ENCODE measurements around the gene ZCCHC10.
"Not testable (repeated sequence)": the region's sequence is repeated elsewhere in the genome, so short reads cannot be mapped to it uniquely, and the experiment has no call there.

ZCCHC10 gene

GRCh38 chr5:133051542-133052316 is 25.4 kb upstream of the ZCCHC10 start, which contains the start of gene HSPA4:
Gene HSPA4, plus strand, starts transcription at chr5:133052013. Its CDS starts 238 bp downstream, at chr5:133052251.
- Mint-ChIP-seq H3K27ac (peak within 1 kb of the TSS; percentile 99), H3K36me3 (peaks cover 2% of the 10 kb centered on the region), H3K4me1 (peaks cover 22% of the 10 kb centered on the region), H3K27me3 (no peaks in the 10 kb centered on the region), H3K4me3 (peak within 1 kb of the TSS; percentile 97), H3K9me3 (no peaks in the 10 kb centered on the region)
- DNase-seq (ENCODE audit: low spot score in 2 of 2) (peak; percentile 94 to 95), ATAC-seq (ENCODE audit: low read depth) (peak; percentile 82)

GRCh38 chr5:133051061-133051541 is 24.8 kb upstream of the ZCCHC10 start:
- peaks cover 2% of the 10 kb centered on the region for H3K36me3 Mint-ChIP-seq
- DNase-seq (ENCODE audit: low spot score in 2 of 2): no peak
- H3K9me3 Mint-ChIP-seq: no peaks in the 10 kb centered on the region
- H3K4me1 Mint-ChIP-seq: peaks cover 25% of the 10 kb centered on the region
- no peaks in the 10 kb centered on the region for H3K27me3 Mint-ChIP-seq
- ATAC-seq (ENCODE audit: low read depth): no peak
- peak overlapping the region; percentile 97 for H3K4me3 Mint-ChIP-seq
- H3K27ac Mint-ChIP-seq: peak overlapping the region; percentile 99

GRCh38 chr5:133050521-133050920 is 24.2 kb upstream of the ZCCHC10 start:
- DNase-seq (ENCODE audit: low spot score in 2 of 2) (no peak), ATAC-seq (ENCODE audit: low read depth) (no peak)
- peak overlapping the region; percentile 97 for H3K4me3 Mint-ChIP-seq
- no peaks in the 10 kb centered on the region for H3K27me3 Mint-ChIP-seq
- peaks cover 22% of the 10 kb centered on the region for H3K4me1 Mint-ChIP-seq
- no peaks in the 10 kb centered on the region for H3K9me3 Mint-ChIP-seq
- no peaks in the 10 kb centered on the region for H3K36me3 Mint-ChIP-seq
- peak overlapping the region; percentile 99 for H3K27ac Mint-ChIP-seq

- no peak overlapping the region for H3K4me3 Mint-ChIP-seq
- no peaks in the 10 kb centered on the region for H3K9me3 Mint-ChIP-seq
- H3K27ac Mint-ChIP-seq: peak overlapping the region; percentile 41
- no peaks in the 10 kb centered on the region for H3K36me3 Mint-ChIP-seq
- ATAC-seq (ENCODE audit: low read depth) (no peak), DNase-seq (ENCODE audit: low spot score in 2 of 2) (no peak)
- no peaks in the 10 kb centered on the region for H3K27me3 Mint-ChIP-seq
- peaks cover 21% of the 10 kb centered on the region for H3K4me1 Mint-ChIP-seq
Measured at GRCh38 chr5:133049726-133050048, 23.3 kb upstream of the ZCCHC10 start.

GRCh38 chr5:133048993-133049725 is 22.8 kb upstream of the ZCCHC10 start:
- Mint-ChIP-seq H3K4me1 (peaks cover 21% of the 10 kb centered on the region), H3K27me3 (no peaks in the 10 kb centered on the region), H3K9me3 (no peaks in the 10 kb centered on the region), H3K27ac (peak overlapping the region; percentile 41), H3K4me3 (peak overlapping the region; percentile 21), H3K36me3 (no peaks in the 10 kb centered on the region)
- ATAC-seq (ENCODE audit: low read depth) (no peak), DNase-seq (ENCODE audit: low spot score in 2 of 2) (no peak)

DNA sequence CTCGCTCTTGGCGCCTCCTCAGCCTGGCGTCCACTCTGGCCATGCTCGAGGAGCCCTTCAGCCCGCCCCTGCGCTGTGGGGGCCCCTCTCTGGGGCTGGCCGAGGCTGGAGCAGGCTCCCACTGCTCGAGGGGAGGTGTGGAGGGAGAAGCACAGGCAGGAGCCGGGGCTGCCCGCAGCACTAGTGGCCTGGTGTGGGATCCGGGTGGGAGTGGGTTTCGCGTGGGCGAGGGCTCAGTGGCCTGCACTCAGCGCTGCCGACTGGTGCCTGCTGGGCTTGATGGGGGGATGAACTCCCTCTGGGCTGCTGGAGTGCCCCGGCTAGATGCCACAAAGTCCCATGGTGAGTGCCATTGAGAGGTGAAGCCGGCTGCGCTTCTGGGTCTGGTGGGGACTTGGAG is 21.1 kb upstream of the ZCCHC10 start:
- no peaks in the 10 kb centered on the region for H3K27me3 Mint-ChIP-seq
- no peak overlapping the region for H3K4me3 Mint-ChIP-seq
- ATAC-seq (ENCODE audit: low read depth) (no peak), DNase-seq (ENCODE audit: low spot score in 2 of 2) (no peak)
- no peak overlapping the region for H3K27ac Mint-ChIP-seq
- H3K9me3 Mint-ChIP-seq: no peaks in the 10 kb centered on the region
- H3K4me1 Mint-ChIP-seq: peaks cover 24% of the 10 kb centered on the region
- no peaks in the 10 kb centered on the region for H3K36me3 Mint-ChIP-seq

DNA sequence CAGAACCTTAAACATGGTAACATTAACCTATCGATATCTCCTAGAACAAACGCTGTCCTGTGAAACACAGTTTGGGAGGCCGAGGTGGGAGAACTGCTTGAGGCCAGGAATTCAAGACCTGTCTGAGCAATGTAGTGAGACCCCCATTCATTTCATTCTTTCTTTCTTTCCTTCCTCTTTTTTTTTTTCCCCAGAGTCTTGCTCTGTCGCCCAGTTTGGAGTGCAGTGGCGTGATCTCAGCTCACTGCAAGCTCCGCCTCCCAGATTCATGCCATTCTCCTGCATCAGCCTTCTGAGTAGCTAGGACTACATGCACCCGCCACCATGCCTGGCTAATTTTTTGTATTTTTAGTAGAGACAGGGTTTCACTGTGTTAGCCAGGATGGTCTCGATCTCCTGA is 20.2 kb upstream of the ZCCHC10 start:
- not testable (repeated sequence) for ATAC-seq (ENCODE audit: low read depth); H3K9me3 Mint-ChIP-seq
- H3K4me3 Mint-ChIP-seq: peak overlapping the region; percentile 59

DNA sequence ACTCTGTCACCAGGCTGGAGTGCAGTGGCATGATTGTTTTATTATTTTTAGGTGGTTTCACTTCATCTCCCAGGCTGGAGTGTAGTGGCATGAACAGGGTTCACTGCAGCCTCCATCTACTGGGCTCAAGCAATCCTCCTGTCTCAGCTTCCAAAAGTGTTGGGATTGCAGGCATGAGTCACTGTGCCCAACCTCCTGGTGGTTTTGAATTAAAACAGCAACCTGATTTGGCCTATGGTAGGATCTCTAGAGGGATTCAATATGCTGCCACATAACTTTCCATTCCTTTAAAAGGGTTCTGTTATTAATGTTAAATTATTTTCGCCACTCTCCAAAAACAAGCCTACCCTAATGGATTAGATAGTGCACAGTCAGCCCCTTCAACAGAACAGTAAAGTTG is 15.6 kb upstream of the ZCCHC10 start:
- Mint-ChIP-seq H3K27ac (peak overlapping the region; percentile 35), H3K9me3 (no peaks in the 10 kb centered on the region), H3K4me1 (peaks cover 18% of the 10 kb centered on the region), H3K4me3 (no peak overlapping the region), H3K27me3 (no peaks in the 10 kb centered on the region), H3K36me3 (no peaks in the 10 kb centered on the region)
- ATAC-seq (ENCODE audit: low read depth): no peak
- DNase-seq (ENCODE audit: low spot score in 2 of 2): no peak

More for the DNA sequence above, 20.2 kb upstream of the ZCCHC10 start:
- H3K27me3 Mint-ChIP-seq; H3K36me3 Mint-ChIP-seq; DNase-seq (ENCODE audit: low spot score in 2 of 2): not testable (repeated sequence)
- Mint-ChIP-seq H3K27ac (peak overlapping the region; percentile 35), H3K4me1 (peaks cover 27% of the 10 kb centered on the region)

GRCh38 chr5:133041157-133041784 is 14.9 kb upstream of the ZCCHC10 start:
- H3K27ac Mint-ChIP-seq: peak overlapping the region; percentile 76
- ATAC-seq (ENCODE audit: low read depth): no peak

DNA sequence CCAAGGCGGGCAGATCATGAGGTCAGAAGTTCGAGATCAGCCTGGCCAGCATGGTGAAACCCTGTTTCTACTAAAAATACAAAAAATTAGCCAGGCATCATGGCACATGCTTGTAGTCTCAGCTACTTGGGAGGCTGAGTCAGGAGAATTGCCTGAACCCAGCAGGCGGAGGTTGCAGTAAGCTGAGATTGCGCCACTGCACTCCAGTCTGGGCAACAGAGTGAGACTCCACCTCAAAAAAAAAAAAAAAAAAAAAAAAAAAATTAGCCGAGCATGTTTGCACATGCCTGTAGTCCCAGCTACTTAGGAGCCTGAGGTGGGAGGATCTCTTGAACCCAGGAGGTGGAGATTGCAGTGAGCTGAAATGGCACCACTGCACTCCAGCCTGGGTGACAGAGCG is 10.3 kb upstream of the ZCCHC10 start:
- H3K27me3 Mint-ChIP-seq; H3K4me3 Mint-ChIP-seq; H3K36me3 Mint-ChIP-seq; ATAC-seq (ENCODE audit: low read depth); DNase-seq (ENCODE audit: low spot score in 2 of 2); H3K9me3 Mint-ChIP-seq; H3K27ac Mint-ChIP-seq: not testable (repeated sequence)
- H3K4me1 Mint-ChIP-seq: peaks cover 24% of the 10 kb centered on the region

More at GRCh38 chr5:133041157-133041784, 14.9 kb upstream of the ZCCHC10 start:
- DNase-seq (ENCODE audit: low spot score in 2 of 2): no peak
- Mint-ChIP-seq H3K9me3 (no peaks in the 10 kb centered on the region), H3K27me3 (no peaks in the 10 kb centered on the region), H3K4me3 (no peak overlapping the region), H3K36me3 (no peaks in the 10 kb centered on the region), H3K4me1 (peaks cover 13% of the 10 kb centered on the region)

GRCh38 chr5:133035224-133035623 is 8.9 kb upstream of the ZCCHC10 start:
- Mint-ChIP-seq H3K4me1 (peaks cover 21% of the 10 kb centered on the region), H3K36me3 (no peaks in the 10 kb centered on the region), H3K27ac (peak overlapping the region; percentile 79), H3K27me3 (no peaks in the 10 kb centered on the region), H3K4me3 (peak overlapping the region; percentile 42), H3K9me3 (peaks cover 1% of the 10 kb centered on the region)
- ATAC-seq (ENCODE audit: low read depth) (no peak), DNase-seq (ENCODE audit: low spot score in 2 of 2) (no peak)

- H3K27me3 Mint-ChIP-seq: no peaks in the 10 kb centered on the region
- H3K36me3 Mint-ChIP-seq: no peaks in the 10 kb centered on the region
- no peak overlapping the region for H3K4me3 Mint-ChIP-seq
- DNase-seq (ENCODE audit: low spot score in 2 of 2) (no peak), ATAC-seq (ENCODE audit: low read depth) (no peak)
- no peak overlapping the region for H3K27ac Mint-ChIP-seq
- H3K9me3 Mint-ChIP-seq: peaks cover 1% of the 10 kb centered on the region
- H3K4me1 Mint-ChIP-seq: peaks cover 24% of the 10 kb centered on the region
Measured at GRCh38 chr5:133034064-133034463, 7.7 kb upstream of the ZCCHC10 start.

GRCh38 chr5:133032852-133033742 is 6.7 kb upstream of the ZCCHC10 start:
- H3K27ac Mint-ChIP-seq: peak overlapping the region; percentile 92
- no peaks in the 10 kb centered on the region for H3K27me3 Mint-ChIP-seq
- H3K4me1 Mint-ChIP-seq: peaks cover 24% of the 10 kb centered on the region
- no peaks in the 10 kb centered on the region for H3K36me3 Mint-ChIP-seq
- DNase-seq (ENCODE audit: low spot score in 2 of 2): peak; percentile 27 to 46
- H3K4me3 Mint-ChIP-seq: peak overlapping the region; percentile 56
- peak; percentile 92 for ATAC-seq (ENCODE audit: low read depth)
- H3K9me3 Mint-ChIP-seq: peaks cover 1% of the 10 kb centered on the region

Measured in memory B cell (primary cell).